VCaP (cell line): ENCODE results near the gene MAP3K19.
"Not testable (repeated sequence)": the region's sequence is repeated elsewhere in the genome, so short reads cannot be mapped to it uniquely, and the experiment has no call there.

ENCODE experiments used
- H3K27ac ChIP-seq: fragments of 450-650 bp; 2 replicates; pipeline ENCODE4 v1.5.1; 2017
- CTCF ChIP-seq: fragments of 450-650 bp; conservative IDR thresholded peaks from 2 replicates; pipeline ENCODE4 v1.5.1; 2017; ENCODE audit warnings: mild to moderate bottlenecking, moderate library complexity

The MAP3K19 gene

GRCh38 chr2:135052042-135052876, 5.0 kb upstream of the MAP3K19 start, which contains the start of gene RAB3GAP1:
TSS of gene RAB3GAP1 (plus strand) at chr2:135052292. CDS start at chr2:135052308, 16 bp downstream.
- peak within 1 kb of the TSS; percentile 84 for H3K27ac ChIP-seq
- TF ChIP-seq CTCF = no peak

GRCh38 chr2:135050684-135051083, 3.4 kb upstream of the MAP3K19 start:
- H3K27ac ChIP-seq = no peak overlapping the region
- TF ChIP-seq CTCF = no peak

GRCh38 chr2:135050132-135050531, 2.9 kb upstream of the MAP3K19 start:
- H3K27ac ChIP-seq = no peak overlapping the region
- no peak for TF ChIP-seq CTCF

GRCh38 chr2:135048122-135048521, 875 bp upstream of the MAP3K19 start:
- no peak overlapping the region for H3K27ac ChIP-seq
- TF ChIP-seq CTCF = no peak

- no peak overlapping the region for H3K27ac ChIP-seq
- TF ChIP-seq CTCF = peak; percentile 16; the same call in 1 of the 2 replicates
Observed at GRCh38 chr2:135043345-135043744, 3.9 kb downstream of the MAP3K19 start.

- no peak overlapping the region for H3K27ac ChIP-seq
- no peak for TF ChIP-seq CTCF
Observed at GRCh38 chr2:135037831-135038230, 9.4 kb downstream of the MAP3K19 start.

- not testable (repeated sequence) for H3K27ac ChIP-seq
Observed at GRCh38 chr2:135033216-135033615, 14.0 kb downstream of the MAP3K19 start.

GRCh38 chr2:135030826-135031225, 16.4 kb downstream of the MAP3K19 start:
- no peak overlapping the region for H3K27ac ChIP-seq
- no peak for TF ChIP-seq CTCF
